ENCODE data around the gene PGAM4. TPM values are rescaled to one million over a fixed set of nuclear protein-coding genes. Genes with fewer than 3 reads are reported as not detected.

Gene PGAM4
- total RNA-seq, 2 donors from 2014 or later, result 0.77 TPM; not detected in 1

DNA sequence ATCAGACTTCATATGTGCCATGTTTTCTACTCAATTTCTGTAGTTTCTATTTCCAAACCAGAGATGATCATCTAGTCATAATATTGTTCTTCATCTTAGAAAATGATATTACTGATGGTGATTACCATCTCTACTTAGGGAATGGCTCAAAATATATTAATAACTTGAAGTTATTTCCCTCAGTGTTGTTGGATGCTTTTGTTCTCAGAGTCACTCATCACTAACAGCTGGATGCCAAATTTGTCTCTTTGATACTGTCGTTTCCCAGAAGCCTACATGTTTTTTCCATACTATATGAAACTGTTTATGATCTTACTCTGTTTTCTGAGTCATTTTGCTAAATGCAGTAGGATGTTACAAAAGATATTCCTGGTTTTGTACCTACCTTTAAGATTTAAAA, 8.9 kb downstream of the PGAM4 start:
- H3K9me3 ChIP-seq, result no peaks in the 10 kb centered on the region
- H3K9ac ChIP-seq (ENCODE audit: low read depth in 2 of 2, low read length in 2 of 2), result no peak overlapping the region
- TF ChIP-seq, protein P1, sequence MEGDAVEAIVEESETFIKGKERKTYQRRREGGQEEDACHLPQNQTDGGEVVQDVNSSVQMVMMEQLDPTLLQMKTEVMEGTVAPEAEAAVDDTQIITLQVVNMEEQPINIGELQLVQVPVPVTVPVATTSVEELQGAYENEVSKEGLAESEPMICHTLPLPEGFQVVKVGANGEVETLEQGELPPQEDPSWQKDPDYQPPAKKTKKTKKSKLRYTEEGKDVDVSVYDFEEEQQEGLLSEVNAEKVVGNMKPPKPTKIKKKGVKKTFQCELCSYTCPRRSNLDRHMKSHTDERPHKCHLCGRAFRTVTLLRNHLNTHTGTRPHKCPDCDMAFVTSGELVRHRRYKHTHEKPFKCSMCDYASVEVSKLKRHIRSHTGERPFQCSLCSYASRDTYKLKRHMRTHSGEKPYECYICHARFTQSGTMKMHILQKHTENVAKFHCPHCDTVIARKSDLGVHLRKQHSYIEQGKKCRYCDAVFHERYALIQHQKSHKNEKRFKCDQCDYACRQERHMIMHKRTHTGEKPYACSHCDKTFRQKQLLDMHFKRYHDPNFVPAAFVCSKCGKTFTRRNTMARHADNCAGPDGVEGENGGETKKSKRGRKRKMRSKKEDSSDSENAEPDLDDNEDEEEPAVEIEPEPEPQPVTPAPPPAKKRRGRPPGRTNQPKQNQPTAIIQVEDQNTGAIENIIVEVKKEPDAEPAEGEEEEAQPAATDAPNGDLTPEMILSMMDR (IDR thresholded peaks at IDR 0.05), result no peak
- DNase-seq, result no peak
- intact Hi-C loops (cut with DNase I), result no loop called here
- H3K4me1 ChIP-seq, result no peaks in the 10 kb centered on the region
- no peaks in the 10 kb centered on the region for H3K36me3 ChIP-seq
- H3K27ac ChIP-seq, result no peak overlapping the region
- no peaks in the 10 kb centered on the region for H3K27me3 ChIP-seq
- no peak overlapping the region for H3K4me3 ChIP-seq

DNA sequence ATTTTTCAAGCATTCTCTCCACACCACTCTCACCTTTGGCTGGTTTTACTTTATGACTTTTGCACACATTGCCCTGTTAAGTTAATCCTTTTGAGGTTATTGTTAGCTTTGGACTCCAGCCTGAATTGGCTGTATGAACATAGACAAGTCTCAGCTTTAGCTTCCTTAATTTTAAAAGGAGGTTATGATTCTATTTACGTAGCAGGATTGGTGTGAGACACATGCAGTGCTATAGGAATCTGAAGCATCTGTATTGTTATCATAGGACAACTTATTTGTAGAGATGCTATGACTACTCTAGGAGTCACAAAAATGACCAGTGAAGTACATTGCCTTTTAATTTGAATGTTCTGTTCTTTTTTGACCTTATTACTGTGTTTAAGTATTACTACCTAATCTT, 15.7 kb downstream of the PGAM4 start:
- Histone ChIP-seq H3K9ac (ENCODE audit: low read depth in 2 of 2, low read length in 2 of 2) (no peak overlapping the region), H3K9me3 (no peaks in the 10 kb centered on the region), H3K36me3 (no peaks in the 10 kb centered on the region), H3K27ac (no peak overlapping the region), H3K27me3 (peaks cover 4% of the 10 kb centered on the region), H3K4me1 (no peaks in the 10 kb centered on the region), H3K4me3 (no peak overlapping the region)
- TF ChIP-seq, protein P1 (IDR thresholded peaks at IDR 0.05), result no peak
- intact Hi-C loops (cut with DNase I), result no loop called here
- DNase-seq, result no peak

DNA sequence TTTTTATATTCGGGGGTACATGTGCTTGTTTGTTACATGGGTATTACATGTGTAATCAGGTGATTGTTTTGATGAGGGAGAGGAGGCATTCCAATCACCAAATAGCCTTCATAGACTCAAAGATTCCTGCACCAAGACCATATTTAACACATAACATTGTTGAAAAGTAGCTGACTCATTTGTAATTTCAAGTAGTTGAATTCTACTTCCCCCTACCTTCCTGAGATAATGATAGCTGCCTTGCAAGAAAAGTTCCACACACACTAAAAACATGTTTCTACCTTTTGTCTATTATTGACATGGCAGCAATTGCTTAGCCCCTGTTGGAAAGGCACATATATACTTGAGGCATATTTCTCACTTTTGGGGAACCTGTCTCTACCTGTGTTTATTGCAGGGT, 16.1 kb downstream of the PGAM4 start:
- intact Hi-C loops (cut with DNase I), result no loop called here
- TF ChIP-seq, protein P1 (IDR thresholded peaks at IDR 0.05), result no peak
- H3K27ac ChIP-seq, result no peak overlapping the region

DNA sequence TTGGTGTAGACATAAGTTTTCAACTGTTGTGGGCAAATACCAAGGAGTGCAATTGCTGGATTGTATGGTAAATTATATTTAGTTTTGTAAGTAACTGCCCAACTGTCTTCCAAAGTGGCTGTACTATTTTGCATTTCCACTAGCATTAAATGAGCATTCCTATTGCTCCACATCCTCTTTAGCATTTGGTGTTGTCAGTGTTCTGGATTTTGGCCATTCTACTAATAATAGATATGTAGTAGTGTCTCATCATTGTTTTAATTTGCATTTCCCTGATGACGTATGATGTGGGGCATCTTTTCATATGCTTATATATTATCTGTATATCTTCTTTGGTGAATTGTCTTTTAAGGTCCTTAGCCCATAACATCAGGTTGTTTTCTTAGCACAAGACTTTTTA, 17.3 kb downstream of the PGAM4 start:
- Histone ChIP-seq H3K9ac (ENCODE audit: low read depth in 2 of 2, low read length in 2 of 2) (no peak overlapping the region), H3K9me3 (no peaks in the 10 kb centered on the region), H3K27ac (no peak overlapping the region), H3K36me3 (no peaks in the 10 kb centered on the region), H3K4me1 (no peaks in the 10 kb centered on the region), H3K4me3 (no peak overlapping the region), H3K27me3 (peaks cover 4% of the 10 kb centered on the region)
- intact Hi-C loops (cut with DNase I), result no loop called here
- TF ChIP-seq, protein P1 (IDR thresholded peaks at IDR 0.05), result no peak
- DNase-seq, result no peak

More for the DNA sequence above, 16.1 kb downstream of the PGAM4 start:
- H3K9me3 ChIP-seq, result no peaks in the 10 kb centered on the region
- DNase-seq, result no peak
- H3K4me1 ChIP-seq, result no peaks in the 10 kb centered on the region
- no peak overlapping the region for H3K4me3 ChIP-seq
- H3K36me3 ChIP-seq, result no peaks in the 10 kb centered on the region
- peaks cover 4% of the 10 kb centered on the region for H3K27me3 ChIP-seq
- no peak overlapping the region for H3K9ac ChIP-seq (ENCODE audit: low read depth in 2 of 2, low read length in 2 of 2)

DNA sequence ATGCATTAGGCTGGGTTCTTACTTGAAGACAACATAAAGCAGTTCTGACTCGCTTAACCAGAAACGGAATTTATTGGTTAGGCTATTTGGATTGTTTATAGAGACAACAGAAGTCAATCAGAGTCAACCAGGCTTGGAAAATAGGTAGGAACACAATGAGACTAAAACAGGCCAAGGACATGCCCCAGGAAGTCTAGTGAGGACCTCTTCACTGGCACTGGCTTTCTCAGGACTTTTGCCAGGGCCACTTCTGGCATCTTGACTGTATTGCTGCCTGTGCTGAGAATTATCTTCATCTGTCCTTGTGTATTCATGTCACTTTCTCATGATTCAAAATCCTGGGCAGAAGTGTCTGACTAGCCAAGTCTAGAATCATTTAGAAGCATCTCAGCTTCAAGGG, 19.6 kb downstream of the PGAM4 start:
- Histone ChIP-seq H3K27me3 (peaks cover 4% of the 10 kb centered on the region), H3K9me3 (no peaks in the 10 kb centered on the region), H3K4me3 (no peak overlapping the region), H3K27ac (no peak overlapping the region), H3K9ac (ENCODE audit: low read depth in 2 of 2, low read length in 2 of 2) (no peak overlapping the region), H3K36me3 (no peaks in the 10 kb centered on the region), H3K4me1 (no peaks in the 10 kb centered on the region)
- DNase-seq, result no peak
- intact Hi-C loops (cut with DNase I), result no loop called here
- TF ChIP-seq, protein P1 (IDR thresholded peaks at IDR 0.05), result no peak

DNA sequence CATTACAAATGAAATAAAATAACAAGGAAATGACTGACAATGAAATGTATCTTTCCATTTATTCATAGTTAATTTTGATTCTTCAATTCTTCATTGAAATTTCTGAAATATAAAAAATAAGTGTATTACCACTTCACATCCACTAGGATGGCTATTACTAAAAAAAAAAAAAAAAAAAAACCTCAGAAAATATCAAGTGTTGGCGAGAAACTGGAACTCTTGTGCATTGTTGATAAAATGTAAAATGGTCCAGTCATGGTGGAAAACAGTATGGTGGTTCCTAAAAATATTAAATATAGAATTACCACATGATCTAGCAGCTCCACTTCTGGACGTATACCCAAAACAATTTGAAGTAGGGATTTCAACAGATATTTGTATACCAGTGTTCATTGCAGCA, 22.9 kb downstream of the PGAM4 start:
- no peak for DNase-seq
- H3K9ac ChIP-seq (ENCODE audit: low read depth in 2 of 2, low read length in 2 of 2), result no peak overlapping the region
- H3K9me3 ChIP-seq, result no peaks in the 10 kb centered on the region
- intact Hi-C loops (cut with DNase I), result no loop called here
- no peak overlapping the region for H3K27ac ChIP-seq
- no peaks in the 10 kb centered on the region for H3K27me3 ChIP-seq
- H3K4me3 ChIP-seq, result no peak overlapping the region
- H3K4me1 ChIP-seq, result no peaks in the 10 kb centered on the region
- H3K36me3 ChIP-seq, result no peaks in the 10 kb centered on the region
- TF ChIP-seq, protein P1 (IDR thresholded peaks at IDR 0.05), result no peak

All from colonic mucosa (tissue), 4 donors.